Type B pancreatic cell (in vitro differentiated cells): ENCODE results near the gene FNDC10. TPM values are rescaled to one million over a fixed set of nuclear protein-coding genes. Genes with fewer than 3 reads are reported as not detected.

Experiments
- DNase-seq: peaks from one replicate; pipeline ENCODE4 v3.0.0; 2021; ENCODE audit warnings: mixed read lengths; ENCODE audit not compliant: unreplicated experiment; ENCODE audit errors: extremely low spot score
- H3K27ac Mint-ChIP-seq: 2 replicates; pipeline ENCODE4 v1.8.0; 2021; ENCODE audit warnings: mild to moderate bottlenecking, mixed read lengths
- H3K27me3 Mint-ChIP-seq: 2 replicates; pipeline ENCODE4 v1.8.0; 2021; ENCODE audit warnings: mixed read lengths
- H3K36me3 Mint-ChIP-seq: 2 replicates; pipeline ENCODE4 v1.8.0; 2021; ENCODE audit warnings: mixed read lengths
- H3K4me1 Mint-ChIP-seq: one replicate; pipeline ENCODE4 v1.8.0; 2021; ENCODE audit warnings: mixed read lengths; ENCODE audit not compliant: unreplicated experiment
- H3K4me3 Mint-ChIP-seq: 2 replicates; pipeline ENCODE4 v1.8.0; 2021; ENCODE audit warnings: mild to moderate bottlenecking, mixed read lengths
- H3K9me3 Mint-ChIP-seq: 2 replicates; pipeline ENCODE4 v1.8.0; 2021; ENCODE audit warnings: mixed read lengths
- CTCF ChIP-seq: fragments of 200-600 bp; sonication (generic); conservative IDR thresholded peaks from 2 replicates; pipeline ENCODE4 v1.5.0; 2021; ENCODE audit warnings: antibody characterized with exemption, mild to moderate bottlenecking
- total RNA-seq: library from RNA; stranded (reverse); gene quantifications from 2 replicates; pipeline ENCODE4 v1.2.1, GENCODE V29; 2021; ENCODE audit warnings: low replicate concordance

The FNDC10 gene
- total RNA-seq, 1 donor from 2014 or later: 9.3 TPM

GRCh38 chr1:1551524-1552262 lies 48.2 kb downstream of the FNDC10 start:
- no peaks in the 10 kb centered on the region for H3K4me1 Mint-ChIP-seq
- no peak for TF ChIP-seq CTCF
- H3K36me3 Mint-ChIP-seq: no peaks in the 10 kb centered on the region
- no peaks in the 10 kb centered on the region for H3K27me3 Mint-ChIP-seq
- H3K9me3 Mint-ChIP-seq: no peaks in the 10 kb centered on the region
- no peak overlapping the region for H3K4me3 Mint-ChIP-seq
- H3K27ac Mint-ChIP-seq: peak overlapping the region; percentile 61
- no peak for DNase-seq

- no peaks in the 10 kb centered on the region for H3K36me3 Mint-ChIP-seq
- no peak overlapping the region for H3K4me3 Mint-ChIP-seq
- no peak for DNase-seq
- no peak overlapping the region for H3K27ac Mint-ChIP-seq
- peak; percentile 66 for TF ChIP-seq CTCF
- H3K9me3 Mint-ChIP-seq: no peaks in the 10 kb centered on the region
- H3K27me3 Mint-ChIP-seq: no peaks in the 10 kb centered on the region
- H3K4me1 Mint-ChIP-seq: no peaks in the 10 kb centered on the region
Observed at GRCh38 chr1:1550591-1551432, 49.1 kb downstream of the FNDC10 start.

GRCh38 chr1:1550087-1550486 lies 49.8 kb downstream of the FNDC10 start:
- H3K4me3 Mint-ChIP-seq: no peak overlapping the region
- DNase-seq: no peak
- no peaks in the 10 kb centered on the region for H3K36me3 Mint-ChIP-seq
- H3K27me3 Mint-ChIP-seq: no peaks in the 10 kb centered on the region
- H3K9me3 Mint-ChIP-seq: no peaks in the 10 kb centered on the region
- no peak for TF ChIP-seq CTCF
- H3K4me1 Mint-ChIP-seq: no peaks in the 10 kb centered on the region
- H3K27ac Mint-ChIP-seq: no peak overlapping the region

- Mint-ChIP-seq H3K27me3 (no peaks in the 10 kb centered on the region), H3K9me3 (no peaks in the 10 kb centered on the region), H3K4me3 (no peak overlapping the region), H3K36me3 (no peaks in the 10 kb centered on the region), H3K27ac (no peak overlapping the region), H3K4me1 (no peaks in the 10 kb centered on the region)
- no peak for DNase-seq
- TF ChIP-seq CTCF: no peak
Observed at GRCh38 chr1:1548591-1548990, 51.3 kb downstream of the FNDC10 start.

Other genes starting within 250 kb of the FNDC10 start
- 17.6 and 78.1 TPM in 2 replicates for gene MXRA8, start 241.6 kb downstream of the FNDC10 start, total RNA-seq
- 122 and 143 TPM in 2 replicates for gene AURKAIP1, start 224.9 kb downstream of the FNDC10 start, total RNA-seq
- 194 and 298 TPM in 2 replicates for gene CCNL2, start 200.8 kb downstream of the FNDC10 start, total RNA-seq
- gene MRPL20, start 192.8 kb downstream of the FNDC10 start, total RNA-seq: 98.9 and 108 TPM in 2 replicates
- gene ANKRD65, start 178.9 kb downstream of the FNDC10 start, total RNA-seq: 7.6 and 11.1 TPM in 2 replicates
- gene VWA1, start 164.4 kb downstream of the FNDC10 start, total RNA-seq: 44.5 and 49.9 TPM in 2 replicates
- gene ATAD3C, start 150.4 kb downstream of the FNDC10 start, total RNA-seq: 1.8 and 2.4 TPM in 2 replicates
- 37.2 and 44.3 TPM in 2 replicates for gene ATAD3B, start 128.4 kb downstream of the FNDC10 start, total RNA-seq
- 37.8 and 39.8 TPM in 2 replicates for gene ATAD3A, start 88.0 kb downstream of the FNDC10 start, total RNA-seq
- gene TMEM240, start 59.5 kb downstream of the FNDC10 start, total RNA-seq: 3.1 and 10.3 TPM in 2 replicates
- gene SSU72, start 25.3 kb downstream of the FNDC10 start, total RNA-seq: 117 and 126 TPM in 2 replicates
- 73.6 and 114 TPM in 2 replicates for gene MIB2, start 15.4 kb upstream of the FNDC10 start, total RNA-seq
- gene MMP23B, start 32.0 kb upstream of the FNDC10 start, total RNA-seq: 2.2 and 6.8 TPM in 2 replicates
- gene CDK11B, start 58.9 kb upstream of the FNDC10 start, total RNA-seq: 21.8 and 26.5 TPM in 2 replicates
- 88.8 and 116 TPM in 2 replicates for gene SLC35E2B, start 92.7 kb upstream of the FNDC10 start, total RNA-seq
- gene CDK11A, start 124.2 kb upstream of the FNDC10 start, total RNA-seq: 45.9 and 47.0 TPM in 2 replicates
- 78.4 and 89.2 TPM in 2 replicates for gene NADK, start 178.3 kb upstream of the FNDC10 start, total RNA-seq